GM12801 (cell line): ENCODE measurements around the gene ZNF683.
"Not testable (repeated sequence)": the region's sequence is repeated elsewhere in the genome, so short reads cannot be mapped to it uniquely, and the experiment has no call there.

ENCODE experiments used
- TF ChIP-seq, protein P1 (sequence below): IDR thresholded peaks from one replicate; pipeline ENCODE4 v1.5.1; 2011; ENCODE audit warnings: control low read depth; ENCODE audit not compliant: insufficient read length; ENCODE audit errors: extremely low read depth

The ZNF683 gene

GRCh38 chr1:26372611-26373010 is at the start of gene ZNF683:
ZNF683 (minus strand) TSS chr1:26372750; CDS start chr1:26368571, 4,179 bp downstream.
- TF ChIP-seq, protein P1, sequence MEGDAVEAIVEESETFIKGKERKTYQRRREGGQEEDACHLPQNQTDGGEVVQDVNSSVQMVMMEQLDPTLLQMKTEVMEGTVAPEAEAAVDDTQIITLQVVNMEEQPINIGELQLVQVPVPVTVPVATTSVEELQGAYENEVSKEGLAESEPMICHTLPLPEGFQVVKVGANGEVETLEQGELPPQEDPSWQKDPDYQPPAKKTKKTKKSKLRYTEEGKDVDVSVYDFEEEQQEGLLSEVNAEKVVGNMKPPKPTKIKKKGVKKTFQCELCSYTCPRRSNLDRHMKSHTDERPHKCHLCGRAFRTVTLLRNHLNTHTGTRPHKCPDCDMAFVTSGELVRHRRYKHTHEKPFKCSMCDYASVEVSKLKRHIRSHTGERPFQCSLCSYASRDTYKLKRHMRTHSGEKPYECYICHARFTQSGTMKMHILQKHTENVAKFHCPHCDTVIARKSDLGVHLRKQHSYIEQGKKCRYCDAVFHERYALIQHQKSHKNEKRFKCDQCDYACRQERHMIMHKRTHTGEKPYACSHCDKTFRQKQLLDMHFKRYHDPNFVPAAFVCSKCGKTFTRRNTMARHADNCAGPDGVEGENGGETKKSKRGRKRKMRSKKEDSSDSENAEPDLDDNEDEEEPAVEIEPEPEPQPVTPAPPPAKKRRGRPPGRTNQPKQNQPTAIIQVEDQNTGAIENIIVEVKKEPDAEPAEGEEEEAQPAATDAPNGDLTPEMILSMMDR, result not testable (repeated sequence)

DNA sequence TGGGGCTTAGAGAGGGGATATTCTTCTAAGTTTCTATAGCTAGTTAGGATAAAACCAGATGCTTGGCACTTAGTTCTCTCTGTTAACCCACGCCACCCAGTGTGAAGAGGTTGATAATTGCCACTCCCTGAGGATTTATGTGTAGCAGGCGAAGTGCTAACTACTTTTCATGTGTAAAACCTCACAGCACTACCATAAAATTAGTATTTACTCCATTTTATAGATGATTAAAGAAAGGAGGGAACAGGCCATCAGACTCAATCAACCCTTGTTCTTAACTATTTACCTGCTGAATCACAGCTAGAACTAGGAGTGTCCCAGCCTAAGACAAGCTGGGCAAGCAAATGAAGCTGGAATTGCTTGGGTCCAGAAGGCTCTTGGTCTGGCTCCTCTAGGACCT is 46.9 kb upstream of the ZNF683 start:
- TF ChIP-seq, protein P1, result no peak

- TF ChIP-seq, protein P1, result no peak
Observed at GRCh38 chr1:26418865-26419349, 46.4 kb upstream of the ZNF683 start.

- TF ChIP-seq, protein P1, result peak; percentile 59
Observed at GRCh38 chr1:26417111-26417759, 44.7 kb upstream of the ZNF683 start.

DNA sequence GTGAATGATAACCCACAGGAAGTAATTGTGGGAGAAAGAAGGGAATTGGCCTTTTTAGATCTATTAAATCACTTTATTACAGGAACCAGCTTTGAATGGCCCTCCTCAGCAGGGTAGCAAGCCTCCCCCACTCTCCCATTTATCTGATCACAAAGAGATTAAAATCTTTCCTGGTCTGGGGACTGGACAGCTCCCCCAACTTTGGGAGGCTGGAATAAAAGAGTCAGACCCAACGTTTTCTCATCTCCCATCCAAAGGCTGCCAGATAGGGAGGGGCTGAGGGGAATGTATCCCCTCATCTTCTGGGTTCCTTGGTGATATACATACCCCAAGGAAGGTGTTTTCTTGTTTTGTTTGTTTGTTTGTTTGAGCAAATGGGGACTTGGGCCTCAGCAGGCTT is 40.5 kb upstream of the ZNF683 start:
- TF ChIP-seq, protein P1, result no peak

DNA sequence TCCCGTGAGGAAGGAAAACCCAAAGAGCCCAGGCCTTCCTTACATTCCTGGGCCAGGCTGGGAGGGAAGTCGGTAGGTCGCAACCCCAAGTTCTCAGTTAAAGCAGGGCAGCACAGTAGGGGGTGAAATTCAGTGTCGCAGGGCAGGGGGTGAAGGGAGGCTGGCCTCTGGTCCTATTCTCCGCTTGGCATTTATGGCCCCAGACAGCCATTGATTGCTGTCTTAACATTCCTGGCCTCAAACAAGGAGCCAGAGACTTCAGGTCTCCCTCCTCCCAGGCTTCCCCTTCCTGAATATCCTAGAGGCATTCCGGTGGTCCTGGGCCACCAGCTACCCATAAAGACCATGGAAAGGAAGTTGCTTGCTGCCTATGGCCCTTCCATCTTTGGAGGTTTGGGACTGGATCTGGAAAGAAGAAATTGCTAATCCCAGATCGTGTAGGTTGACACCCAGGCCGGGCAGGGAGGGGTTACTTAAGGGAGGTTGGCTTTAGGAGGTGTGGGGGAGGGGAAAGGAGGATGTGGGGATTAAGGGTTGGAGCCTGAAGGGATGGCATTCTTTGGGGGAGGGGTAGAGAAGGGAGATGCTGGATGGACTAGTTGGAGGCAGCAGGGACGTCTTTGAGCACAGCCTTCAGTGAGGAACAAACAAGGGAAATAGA is 39.8 kb upstream of the ZNF683 start:
- TF ChIP-seq, protein P1, result no peak

DNA sequence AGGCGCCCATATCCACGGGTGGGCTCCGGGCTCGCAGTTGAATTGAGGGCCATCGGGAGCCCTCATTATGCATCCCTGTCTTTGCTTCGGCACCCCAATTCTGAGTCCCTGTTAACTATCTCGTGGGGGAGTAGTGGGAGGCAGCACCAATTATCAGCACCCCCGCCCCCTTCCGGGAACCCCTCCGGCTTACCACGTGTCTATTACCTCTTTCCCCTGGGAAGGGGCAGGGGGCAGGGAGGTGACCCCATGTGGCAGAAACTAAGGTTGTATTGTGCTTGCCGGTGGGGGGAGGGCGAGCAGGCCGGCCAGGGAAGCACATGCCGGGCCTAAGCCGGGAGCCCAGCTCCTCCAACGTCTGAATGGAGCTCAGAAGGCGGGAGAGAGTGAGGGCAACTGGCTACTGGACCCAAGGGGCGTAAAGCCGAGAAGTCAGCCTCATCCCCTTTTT is 39.1 kb upstream of the ZNF683 start:
- TF ChIP-seq, protein P1, result no peak
